Activated naive CD4-positive, alpha-beta T cell treated with anti-CD3 and anti-CD28 coated beads, Interleukin-2, amount 50 U/mL, for 72 hours (primary cell): Measurements from ENCODE around the gene PGGT1B. TPM values are rescaled to one million over a fixed set of nuclear protein-coding genes. Genes with fewer than 3 reads are reported as not detected.
"Not testable (repeated sequence)": the region's sequence is repeated elsewhere in the genome, so short reads cannot be mapped to it uniquely, and the experiment has no call there.

Source experiments
- ATAC-seq, 2 donors: fragments of 150-1000 bp; cut with Tn5 transposase; 2 replicates each; pipeline ENCODE4 v1.10.0; 2021; ENCODE audit warnings: mild to moderate bottlenecking in 2 of 2, moderate library complexity in 2 of 2
- DNase-seq, 2 donors: peaks; one replicate each; pipeline ENCODE4 v3.0.0; 2021 to 2022; ENCODE audit warnings: low spot score in 2 of 2
- H3K27ac Mint-ChIP-seq, 2 donors: one replicate each; pipeline ENCODE4 v1.8.0; 2022; ENCODE audit warnings: mild to moderate bottlenecking in 2 of 2, mixed read lengths in 2 of 2
- H3K36me3 Mint-ChIP-seq, 2 donors: one replicate each; pipeline ENCODE4 v1.8.0; 2022; ENCODE audit warnings: mixed read lengths in 2 of 2
- H3K9me3 Mint-ChIP-seq, 2 donors: one replicate each; pipeline ENCODE4 v1.8.0; 2022; ENCODE audit warnings: mixed read lengths in 2 of 2
- total RNA-seq, 2 donors: library from RNA; stranded (reverse); gene quantifications; one replicate each; pipeline ENCODE4 v1.2.3, GENCODE V29; 2022

Gene PGGT1B
- total RNA-seq, 2 donors from 2014 or later: 39.3 to 41.5 TPM

DNA sequence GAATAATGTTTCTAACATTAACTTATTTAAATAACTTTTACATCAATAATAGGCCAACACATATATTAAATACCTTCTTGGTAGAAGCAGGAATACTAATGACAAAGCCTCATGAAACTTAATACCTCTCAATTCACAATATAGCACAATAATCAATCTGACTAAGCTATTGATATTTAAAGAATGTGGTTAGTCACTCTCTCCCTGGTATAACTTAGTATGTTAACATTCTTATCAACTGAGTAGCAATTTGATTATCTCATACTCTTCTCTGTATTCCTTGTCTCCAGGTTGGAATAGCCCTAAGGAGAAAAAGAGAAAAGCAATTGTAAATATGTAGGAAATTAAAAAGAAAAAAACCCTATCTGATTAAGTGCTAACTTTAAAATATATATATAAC is 4.9 kb upstream of the PGGT1B start:
- DNase-seq: no peak
- H3K9me3 Mint-ChIP-seq: no peaks in the 10 kb centered on the region
- H3K36me3 Mint-ChIP-seq: peaks cover 10 to 12% of the 10 kb centered on the region in 2 donors
- no peak overlapping the region for H3K27ac Mint-ChIP-seq
- ATAC-seq: no peak

GRCh38 chr5:115265220-115265619 is 2.5 kb upstream of the PGGT1B start:
- ATAC-seq: no peak
- H3K27ac Mint-ChIP-seq: no peak overlapping the region
- H3K9me3 Mint-ChIP-seq: no peaks in the 10 kb centered on the region
- no peak for DNase-seq
- H3K36me3 Mint-ChIP-seq: peaks cover 19 to 21% of the 10 kb centered on the region in 2 donors

DNA sequence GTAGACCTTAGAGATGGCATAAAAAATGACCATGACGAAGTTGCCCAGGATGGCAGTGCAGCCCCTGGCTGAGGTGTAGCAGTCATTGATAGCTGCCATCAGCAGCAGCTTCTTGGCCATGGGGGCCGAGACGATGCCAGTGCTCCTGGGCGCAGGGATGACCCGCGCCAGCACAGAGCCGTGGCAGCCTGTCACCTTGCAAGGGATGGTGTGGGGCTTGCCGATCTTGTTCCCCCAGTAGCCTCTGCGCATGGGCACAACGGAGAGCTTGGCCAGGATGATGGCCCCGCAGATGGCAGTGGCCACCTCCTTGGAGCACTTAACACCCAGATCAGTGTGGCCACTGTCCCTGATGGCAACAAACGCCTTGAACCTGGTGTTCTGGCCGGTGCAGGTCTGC is 2.1 kb upstream of the PGGT1B start:
- ATAC-seq (no peak), DNase-seq (no peak)
- H3K36me3 Mint-ChIP-seq: peaks cover 19 to 21% of the 10 kb centered on the region in 2 donors
- H3K9me3 Mint-ChIP-seq: no peaks in the 10 kb centered on the region
- no peak overlapping the region for H3K27ac Mint-ChIP-seq

GRCh38 chr5:115263078-115263380 is 352 bp upstream of the PGGT1B start:
- Mint-ChIP-seq H3K27ac (peak overlapping the region; percentile 94 to 97), H3K9me3 (no peaks in the 10 kb centered on the region), H3K36me3 (peaks cover 19 to 21% of the 10 kb centered on the region in 2 donors)
- ATAC-seq: no peak
- no peak for DNase-seq

GRCh38 chr5:115262011-115262320 is 711 bp downstream of the PGGT1B start:
- ATAC-seq: peak; percentile 8 to 13
- DNase-seq: no peak
- peaks cover 19 to 21% of the 10 kb centered on the region in 2 donors for H3K36me3 Mint-ChIP-seq
- peak overlapping the region; percentile 94 to 97 for H3K27ac Mint-ChIP-seq
- no peaks in the 10 kb centered on the region for H3K9me3 Mint-ChIP-seq

GRCh38 chr5:115260248-115260647 is 2.4 kb downstream of the PGGT1B start:
- H3K9me3 Mint-ChIP-seq: no peaks in the 10 kb centered on the region
- no peak for ATAC-seq
- no peak overlapping the region for H3K27ac Mint-ChIP-seq
- H3K36me3 Mint-ChIP-seq: peaks cover 19 to 21% of the 10 kb centered on the region in 2 donors
- no peak for DNase-seq

DNA sequence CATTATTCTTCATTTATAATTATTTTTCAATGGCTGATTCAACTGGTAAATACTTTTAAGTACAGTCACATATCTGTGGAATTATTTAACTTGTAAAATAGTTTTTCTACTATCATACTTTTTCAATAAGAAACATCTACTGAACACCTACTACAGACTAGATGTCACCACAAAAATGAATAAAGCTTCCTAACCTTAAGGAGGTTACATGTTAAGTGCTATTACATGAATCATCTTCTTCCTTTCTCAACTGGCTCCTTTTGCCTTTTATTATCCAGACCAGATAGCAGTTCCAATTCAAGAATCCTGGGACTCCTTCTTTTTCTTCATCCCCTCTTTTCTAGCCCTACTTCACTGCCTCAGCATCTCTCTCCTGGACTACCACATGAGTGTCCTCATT is 4.7 kb downstream of the PGGT1B start:
- DNase-seq (no peak), ATAC-seq (no peak)
- Mint-ChIP-seq H3K36me3 (peaks cover 13% of the 10 kb centered on the region in 2 donors), H3K9me3 (no peaks in the 10 kb centered on the region), H3K27ac (no peak overlapping the region)

DNA sequence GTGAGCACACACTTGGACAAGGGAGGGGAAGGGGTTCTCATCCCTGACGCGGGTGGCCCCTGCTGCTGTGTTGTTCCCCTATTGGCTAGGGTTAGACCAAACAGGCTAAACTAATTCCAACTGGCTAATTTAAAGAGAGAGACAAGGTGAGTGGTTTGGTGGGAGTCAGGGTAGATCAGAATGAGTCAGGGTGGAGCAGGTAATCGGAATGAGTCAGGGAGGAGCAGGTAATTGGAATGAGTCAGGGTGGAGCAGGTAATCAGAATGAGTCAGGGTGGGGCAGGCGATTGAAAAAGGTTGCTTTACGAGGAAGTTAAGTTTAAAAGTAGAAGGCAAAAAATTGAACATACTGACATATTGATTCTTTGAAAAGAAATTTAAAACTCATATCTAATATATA is 13.3 kb downstream of the PGGT1B start:
- not testable (repeated sequence) for H3K9me3 Mint-ChIP-seq, H3K36me3 Mint-ChIP-seq, DNase-seq, H3K27ac Mint-ChIP-seq
- peak in 1 of 2 donors; percentile 50 for ATAC-seq

GRCh38 chr5:115246361-115246991 is 16.2 kb downstream of the PGGT1B start:
- H3K9me3 Mint-ChIP-seq: no peaks in the 10 kb centered on the region
- DNase-seq (no peak), ATAC-seq (peak in 1 of 2 donors; percentile 53)
- H3K36me3 Mint-ChIP-seq: peaks cover 0 to 5% of the 10 kb centered on the region in 2 donors
- no peak overlapping the region for H3K27ac Mint-ChIP-seq

DNA sequence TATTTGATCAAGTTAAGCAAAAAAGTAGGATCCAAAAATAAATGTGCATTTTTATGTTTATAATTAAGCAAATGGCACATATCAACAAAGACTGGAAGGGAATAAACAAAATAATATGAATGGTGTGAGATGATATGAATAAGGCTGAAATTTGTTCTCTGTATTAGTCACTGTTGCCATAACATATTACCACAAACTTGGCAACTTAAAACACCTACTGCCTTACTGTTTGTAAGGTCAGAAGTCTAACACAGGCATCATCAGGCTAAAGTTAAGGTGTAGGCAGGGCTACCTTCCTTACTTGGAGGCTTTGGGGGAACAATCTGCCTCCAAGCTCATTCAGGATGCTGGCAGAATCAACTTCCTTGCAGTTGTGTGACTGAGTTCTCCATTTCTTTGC is 19.3 kb downstream of the PGGT1B start:
- ATAC-seq (peak; percentile 71 to 93), DNase-seq (no peak)
- H3K36me3 Mint-ChIP-seq: peaks cover 5 to 8% of the 10 kb centered on the region in 2 donors
- no peak overlapping the region for H3K27ac Mint-ChIP-seq
- H3K9me3 Mint-ChIP-seq: no peaks in the 10 kb centered on the region

DNA sequence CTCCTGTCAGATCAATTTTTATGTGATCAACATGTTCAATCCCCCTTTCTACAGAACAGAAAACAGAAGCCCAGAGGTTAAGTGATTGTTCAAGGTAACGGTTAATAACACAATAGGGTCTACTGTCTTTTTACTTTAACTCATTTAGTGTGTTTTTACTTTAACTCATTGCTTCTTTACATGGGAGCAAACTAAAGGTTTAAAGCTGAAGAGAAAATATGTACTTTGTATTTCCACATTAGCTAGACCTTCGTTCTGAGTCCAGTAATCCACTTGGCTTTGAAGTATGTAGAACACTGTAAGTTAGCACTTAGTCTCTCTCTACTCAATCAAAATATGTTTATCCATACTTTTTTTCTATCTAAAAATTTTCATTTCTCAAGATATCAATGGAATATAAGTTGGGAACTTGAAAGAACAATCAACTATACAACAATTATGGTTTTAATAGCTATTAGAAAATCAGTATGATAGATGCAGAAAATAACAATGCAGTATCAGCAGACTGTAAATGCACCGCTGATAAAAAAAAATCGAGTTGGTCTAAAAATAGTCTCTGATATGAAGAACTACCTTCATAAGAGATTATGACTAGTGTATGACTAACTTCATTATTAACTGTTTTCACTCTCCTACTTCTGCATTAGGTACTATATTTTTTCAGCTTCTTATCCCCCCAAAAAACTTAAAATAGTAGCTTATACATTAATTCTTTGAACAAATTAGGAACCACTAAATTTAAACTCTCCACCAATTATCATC is 20.6 kb downstream of the PGGT1B start:
- DNase-seq (no peak), ATAC-seq (no peak)
- Mint-ChIP-seq H3K27ac (peak overlapping the region in 1 of 2 donors; percentile 86), H3K36me3 (peaks cover 5 to 8% of the 10 kb centered on the region in 2 donors), H3K9me3 (no peaks in the 10 kb centered on the region)

DNA sequence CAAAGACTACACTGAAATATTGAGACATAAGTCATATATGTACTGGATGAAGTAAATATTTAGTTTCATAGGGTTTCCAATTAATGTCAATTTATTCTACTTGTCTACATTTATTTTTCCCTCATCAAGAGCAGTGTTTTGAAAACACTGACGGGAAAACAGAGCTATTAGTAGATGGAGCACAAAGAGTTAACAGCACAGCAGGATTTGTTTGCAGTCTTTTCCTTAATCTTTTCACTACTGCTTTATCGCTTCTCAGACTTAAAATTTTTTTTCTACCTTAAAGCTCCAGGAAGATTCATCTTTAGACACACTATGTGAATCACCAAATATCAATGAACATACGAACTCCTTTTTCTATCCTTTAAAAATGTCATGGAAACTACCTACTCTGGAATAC is 25.6 kb downstream of the PGGT1B start:
- Mint-ChIP-seq H3K36me3 (peaks cover 5 to 8% of the 10 kb centered on the region in 2 donors), H3K9me3 (no peaks in the 10 kb centered on the region), H3K27ac (no peak overlapping the region)
- DNase-seq (no peak), ATAC-seq (no peak)

- no peak overlapping the region for H3K27ac Mint-ChIP-seq
- no peaks in the 10 kb centered on the region for H3K9me3 Mint-ChIP-seq
- H3K36me3 Mint-ChIP-seq: peaks cover 2 to 12% of the 10 kb centered on the region in 2 donors
- ATAC-seq (no peak), DNase-seq (no peak)
Observed at GRCh38 chr5:115236599-115236998, 26.1 kb downstream of the PGGT1B start.

DNA sequence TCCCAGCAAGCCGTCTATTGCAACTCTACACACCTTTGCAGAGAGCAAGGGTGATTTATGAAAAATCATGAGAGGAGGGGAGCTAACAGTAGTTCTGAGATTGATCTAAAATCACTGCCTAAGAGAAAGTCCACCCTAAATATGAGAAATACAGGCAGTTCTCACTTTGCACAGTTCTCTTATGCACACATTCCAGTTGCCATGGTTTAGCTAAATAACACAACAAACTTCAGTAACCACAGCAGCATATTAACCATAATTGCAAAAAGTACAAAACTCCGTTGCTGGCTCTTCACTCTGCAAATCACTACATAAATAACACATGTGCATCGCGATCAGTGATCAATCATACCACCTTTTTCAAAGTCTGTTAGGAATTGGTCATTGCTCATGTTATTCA is 31.1 kb downstream of the PGGT1B start:
- Mint-ChIP-seq H3K36me3 (peaks cover 0 to 11% of the 10 kb centered on the region in 2 donors), H3K27ac (no peak overlapping the region), H3K9me3 (no peaks in the 10 kb centered on the region)
- ATAC-seq (no peak), DNase-seq (no peak)

- no peaks in the 10 kb centered on the region for H3K9me3 Mint-ChIP-seq
- no peak for ATAC-seq
- H3K36me3 Mint-ChIP-seq: peaks cover 0 to 11% of the 10 kb centered on the region in 2 donors
- no peak overlapping the region for H3K27ac Mint-ChIP-seq
- DNase-seq: no peak
Observed at GRCh38 chr5:115229606-115230005, 33.1 kb downstream of the PGGT1B start.

DNA sequence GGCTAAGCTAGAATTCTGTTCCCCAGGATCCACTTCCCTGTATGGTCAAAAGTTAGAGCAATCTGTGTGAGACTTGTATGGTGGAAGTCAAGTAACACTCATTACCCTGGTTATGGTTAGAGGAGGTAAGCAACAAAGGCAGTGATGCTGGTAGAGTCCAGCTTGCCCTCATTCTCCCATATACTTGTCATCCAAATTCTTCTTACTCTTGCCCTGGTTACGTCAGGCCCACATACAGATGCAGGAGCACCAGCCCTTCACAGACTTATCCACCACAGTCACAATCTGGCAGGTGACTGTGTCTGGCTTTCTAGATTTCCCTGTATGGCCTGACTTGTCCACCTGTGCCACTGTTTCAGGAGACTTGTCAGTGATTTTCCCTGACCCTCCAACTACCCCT is 35.4 kb downstream of the PGGT1B start:
- ATAC-seq (no peak), DNase-seq (no peak)
- Mint-ChIP-seq H3K9me3 (no peaks in the 10 kb centered on the region), H3K27ac (no peak overlapping the region), H3K36me3 (peaks cover 0 to 11% of the 10 kb centered on the region in 2 donors)

- H3K9me3 Mint-ChIP-seq: no peaks in the 10 kb centered on the region
- ATAC-seq (no peak), DNase-seq (no peak)
- H3K36me3 Mint-ChIP-seq: peaks cover 0 to 9% of the 10 kb centered on the region in 2 donors
- no peak overlapping the region for H3K27ac Mint-ChIP-seq
Observed at GRCh38 chr5:115214541-115214940, 48.1 kb downstream of the PGGT1B start.

- no peaks in the 10 kb centered on the region for H3K9me3 Mint-ChIP-seq
- peak overlapping the region in 1 of 2 donors; percentile 33 for H3K27ac Mint-ChIP-seq
- ATAC-seq (peak; percentile 97 to 99), DNase-seq (peak; percentile 55 to 59)
- H3K36me3 Mint-ChIP-seq: peaks cover 0 to 10% of the 10 kb centered on the region in 2 donors
Observed at GRCh38 chr5:115209279-115209678, 53.4 kb downstream of the PGGT1B start.
